Fibroblast of skin of scalp (primary cell): Measurements from ENCODE around the gene IGFBP4. TPM values are rescaled to one million over a fixed set of nuclear protein-coding genes. Genes with fewer than 3 reads are reported as not detected.
"Not testable (repeated sequence)": the region's sequence is repeated elsewhere in the genome, so short reads cannot be mapped to it uniquely, and the experiment has no call there.

Source experiments
- DNase-seq: peaks from one replicate; pipeline ENCODE4 v3.0.0-alpha.2; 2013
- polyA plus RNA-seq, 2 experiments: library from polyadenylated mRNA; unstranded; fragments of 120-200 nt; gene quantifications; one replicate each; pipeline ENCODE4 v1.2.1, GENCODE V29; 2013; ENCODE audit not compliant: insufficient read length in 2 of 2

Gene IGFBP4
- 839 TPM for polyA plus RNA-seq (2013, experiment 1 of 2; ENCODE audit: insufficient read length)
- polyA plus RNA-seq (2013, experiment 2 of 2; ENCODE audit: insufficient read length): 832 TPM

DNA sequence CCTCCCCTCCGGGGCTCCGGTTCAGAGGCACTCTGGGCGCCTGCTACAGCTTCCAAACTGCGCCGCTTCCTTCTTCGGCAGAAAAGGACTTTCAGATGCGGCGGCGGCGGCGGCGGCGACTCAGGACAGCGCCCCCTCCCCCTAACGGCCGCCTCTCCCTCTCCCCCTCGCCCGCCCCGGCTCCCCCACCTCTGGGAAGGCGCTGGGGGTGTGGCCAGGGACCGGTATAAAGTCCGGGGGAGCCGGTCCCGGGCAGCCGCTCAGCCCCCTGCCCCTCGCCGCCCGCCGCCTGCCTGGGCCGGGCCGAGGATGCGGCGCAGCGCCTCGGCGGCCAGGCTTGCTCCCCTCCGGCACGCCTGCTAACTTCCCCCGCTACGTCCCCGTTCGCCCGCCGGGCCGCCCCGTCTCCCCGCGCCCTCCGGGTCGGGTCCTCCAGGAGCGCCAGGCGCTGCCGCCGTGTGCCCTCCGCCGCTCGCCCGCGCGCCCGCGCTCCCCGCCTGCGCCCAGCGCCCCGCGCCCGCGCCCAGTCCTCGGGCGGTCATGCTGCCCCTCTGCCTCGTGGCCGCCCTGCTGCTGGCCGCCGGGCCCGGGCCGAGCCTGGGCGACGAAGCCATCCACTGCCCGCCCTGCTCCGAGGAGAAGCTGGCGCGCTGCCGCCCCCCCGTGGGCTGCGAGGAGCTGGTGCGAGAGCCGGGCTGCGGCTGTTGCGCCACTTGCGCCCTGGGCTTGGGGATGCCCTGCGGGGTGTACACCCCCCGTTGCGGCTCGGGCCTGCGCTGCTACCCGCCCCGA, at the start of gene IGFBP4:
IGFBP4 (plus strand) TSS at position 255 of the 792 bp plus-strand sequence; CDS start at position 541, 286 bp downstream.
- DNase-seq: peak; percentile 84

DNA sequence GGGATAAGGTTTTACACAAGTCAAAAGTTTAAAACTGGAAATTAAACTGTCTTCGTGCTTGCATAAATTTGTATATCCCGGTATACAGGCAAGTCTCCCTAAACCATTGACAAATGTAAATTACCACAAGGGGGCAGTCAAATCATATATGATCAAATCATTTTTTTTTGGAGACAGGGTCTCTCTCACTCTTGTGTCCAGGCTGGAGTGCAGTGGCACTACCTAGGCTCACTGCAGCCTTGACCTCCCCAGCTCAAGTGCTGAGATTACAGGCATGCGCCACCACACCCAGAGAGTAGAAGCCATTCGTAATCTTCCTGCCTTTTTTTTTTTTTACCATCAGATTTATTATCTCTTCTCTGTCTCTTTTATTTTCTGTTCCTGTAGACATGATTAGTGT, 44.1 kb upstream of the IGFBP4 start:
- peak; percentile 70 for DNase-seq

DNA sequence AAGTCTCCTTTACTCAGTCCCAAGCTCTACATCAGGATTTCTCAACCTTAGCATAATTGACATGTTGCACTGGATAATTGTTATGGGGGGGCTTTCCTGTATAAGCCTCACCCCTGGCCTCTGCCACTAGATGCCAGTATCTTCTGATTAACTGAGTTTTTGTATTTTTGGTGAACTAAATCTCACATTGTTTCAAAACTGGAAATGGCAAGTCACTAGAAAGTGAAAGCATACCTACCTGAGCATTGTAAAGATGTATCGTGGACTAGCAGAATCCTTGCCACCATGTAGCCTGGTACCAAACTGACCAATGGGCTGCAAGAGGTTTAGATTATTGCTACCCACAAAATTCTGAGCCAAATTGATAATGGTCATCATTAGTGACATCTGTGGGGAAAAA, 40.6 kb upstream of the IGFBP4 start:
- no peak for DNase-seq

DNA sequence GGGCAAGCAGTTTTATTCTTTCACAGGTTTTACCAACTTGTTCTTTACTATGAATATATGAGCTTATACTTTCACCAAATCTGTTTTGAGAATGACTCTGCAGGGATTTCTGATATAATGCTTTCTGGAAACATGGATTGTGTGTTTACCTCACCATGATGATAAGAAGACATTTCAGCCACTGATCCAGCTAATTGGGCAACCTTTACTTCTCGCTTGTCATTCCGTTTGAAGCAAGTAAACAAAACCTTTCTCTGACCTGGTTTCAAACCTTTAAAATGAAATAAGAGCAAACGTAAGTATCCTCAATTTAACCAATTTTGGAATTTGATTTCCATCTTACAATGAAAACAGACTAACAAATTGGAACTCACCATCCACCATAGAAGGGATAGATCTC, 39.2 kb upstream of the IGFBP4 start:
- DNase-seq: no peak

DNA sequence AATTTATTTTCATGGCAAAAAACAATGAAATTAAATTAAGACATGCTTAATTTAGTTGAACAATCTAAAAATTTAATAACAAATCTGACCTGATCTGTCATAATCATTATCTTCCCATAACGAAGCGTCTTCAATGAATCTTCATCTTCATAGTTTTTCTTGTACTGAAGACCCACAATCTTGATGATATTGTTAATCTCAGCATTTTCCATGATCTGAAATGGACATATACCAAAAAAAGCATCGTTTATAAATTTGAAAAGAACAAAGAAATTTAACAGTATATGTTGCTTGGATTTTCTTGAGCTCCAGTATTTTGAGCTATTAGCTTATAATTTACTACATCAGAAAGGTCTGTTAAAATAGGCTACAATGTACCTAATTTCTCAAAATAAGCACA, 35.8 kb upstream of the IGFBP4 start:
- no peak for DNase-seq

DNA sequence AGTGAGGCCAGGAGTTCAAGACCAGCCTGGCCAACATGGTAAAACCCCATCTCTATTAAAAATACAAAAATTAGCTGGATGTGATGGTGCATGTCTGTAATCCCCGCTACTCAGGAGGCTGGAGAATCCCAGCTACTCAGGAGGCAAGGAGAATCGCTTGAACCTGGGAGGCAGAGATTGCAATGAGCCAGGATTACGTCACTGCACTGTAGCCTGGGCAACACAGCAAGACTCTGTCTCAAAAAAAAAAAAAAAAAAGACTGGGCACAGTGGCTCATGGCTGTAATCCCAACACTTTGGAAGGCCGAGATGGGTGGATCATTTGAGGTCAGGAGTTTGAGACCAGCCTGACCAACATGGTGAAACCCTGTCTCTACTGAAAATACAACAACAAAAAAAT, 33.7 kb upstream of the IGFBP4 start:
- DNase-seq: not testable (repeated sequence)

DNA sequence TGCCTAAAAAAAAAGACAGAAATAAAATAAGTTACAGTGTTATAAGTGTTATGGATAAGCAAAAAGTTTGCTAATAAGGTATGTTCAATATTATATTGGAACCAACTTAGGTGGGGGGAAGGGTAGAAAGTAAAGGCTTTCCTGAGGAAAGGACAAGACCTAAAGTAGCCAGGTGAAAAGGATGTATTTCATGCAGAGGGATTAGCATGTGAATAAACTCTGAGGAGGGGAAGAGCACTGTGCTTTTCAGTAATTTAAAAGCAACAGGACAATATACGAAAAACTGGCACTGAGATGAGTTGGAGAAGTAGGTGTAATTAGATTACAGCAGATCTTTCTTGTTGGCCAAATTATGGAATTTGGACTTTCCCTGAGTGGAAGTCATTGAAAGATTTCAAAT, 33.2 kb upstream of the IGFBP4 start:
- DNase-seq: no peak

DNA sequence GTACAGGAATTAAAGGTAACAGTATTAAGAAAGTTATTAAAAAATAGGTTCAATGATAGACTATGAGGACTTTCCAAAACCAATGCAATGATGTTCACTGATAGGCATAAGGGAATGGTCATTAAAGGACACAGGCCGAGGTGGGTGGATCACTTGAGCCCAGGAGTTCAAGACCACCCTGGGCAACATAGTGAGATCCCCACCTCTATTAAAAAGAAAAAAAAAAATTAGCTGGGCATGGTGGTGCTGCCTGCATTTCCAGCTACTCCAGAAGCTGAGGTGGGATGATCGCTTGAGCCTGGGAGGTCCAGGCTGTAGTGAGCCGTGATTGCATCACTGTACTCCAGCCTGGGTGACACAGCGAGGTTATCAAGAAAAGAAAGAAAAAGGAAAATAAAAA, 31.4 kb upstream of the IGFBP4 start:
- DNase-seq: no peak

DNA sequence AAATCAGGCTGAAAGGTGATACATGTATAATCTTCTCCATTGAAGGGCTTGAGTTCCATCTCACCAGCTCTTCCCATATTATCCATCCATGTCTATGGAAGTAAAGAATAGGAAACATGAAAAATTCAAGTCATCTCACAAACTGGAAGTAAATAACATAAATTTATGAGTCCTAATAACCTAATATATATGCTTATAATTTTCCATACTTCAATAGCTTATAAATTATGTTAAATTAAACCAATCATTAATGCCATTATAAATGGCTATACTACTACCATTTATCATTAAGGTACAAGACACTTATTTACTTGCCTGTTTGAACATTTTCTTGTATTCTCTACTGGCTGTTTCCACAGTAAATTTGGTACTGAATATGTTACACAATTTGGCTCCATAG, 30.4 kb upstream of the IGFBP4 start:
- DNase-seq: no peak

DNA sequence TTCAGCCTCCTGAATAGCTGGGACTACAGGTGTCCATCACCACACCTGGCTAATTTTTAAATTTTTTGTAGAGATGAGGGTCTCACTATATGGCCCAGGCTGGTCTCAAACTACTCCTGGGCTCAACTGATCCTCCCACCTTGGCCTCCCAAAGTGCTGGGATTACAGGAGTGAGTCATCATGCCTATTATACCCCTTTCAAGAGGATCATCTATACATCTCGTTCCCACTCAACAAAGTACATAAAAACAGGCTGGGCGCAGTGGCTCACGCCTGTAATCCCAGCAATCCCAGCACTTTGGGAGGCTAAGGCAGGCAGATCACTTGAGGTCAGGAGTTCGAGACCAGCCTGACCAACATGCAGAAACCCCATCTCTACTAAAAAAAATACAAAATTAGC, 28.9 kb upstream of the IGFBP4 start:
- DNase-seq: not testable (repeated sequence)

DNA sequence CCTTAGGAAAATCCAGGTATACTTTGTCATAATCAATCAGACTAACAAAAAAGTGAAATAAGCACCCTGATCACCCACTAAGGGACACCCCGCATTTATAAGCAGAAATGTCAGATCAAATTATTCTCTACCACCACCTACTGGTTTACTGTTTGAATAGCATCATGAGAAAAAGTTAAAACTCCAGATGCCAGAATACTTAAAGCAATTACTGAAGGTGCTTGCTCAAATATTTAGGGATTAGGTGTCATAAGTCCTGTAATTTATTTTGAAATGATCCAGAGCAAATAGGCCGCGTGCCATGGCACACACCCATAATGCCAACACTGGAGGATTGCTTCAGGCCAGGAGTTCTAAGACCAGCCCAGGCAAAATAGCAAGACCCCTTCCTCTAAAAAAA, 27.9 kb upstream of the IGFBP4 start:
- peak; percentile 46 for DNase-seq

DNA sequence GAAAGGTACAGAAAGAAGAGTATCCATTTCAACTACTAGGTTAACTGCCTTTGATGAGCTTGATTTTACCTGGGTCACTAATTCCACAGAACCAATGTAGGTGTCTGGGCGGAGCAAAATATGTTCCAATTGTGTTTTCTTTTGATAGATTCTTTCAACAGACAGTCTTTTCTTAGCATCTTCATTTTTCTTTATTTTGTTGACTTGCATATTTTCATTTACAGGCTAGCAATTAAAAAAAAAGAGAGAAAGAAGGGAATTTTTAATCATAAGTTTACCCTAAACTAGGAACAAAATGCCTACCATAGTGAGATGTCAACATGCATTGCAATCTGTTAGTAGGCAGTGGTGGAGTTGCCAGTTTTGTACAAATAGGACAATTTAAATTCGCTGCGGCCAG, 26.6 kb upstream of the IGFBP4 start:
- no peak for DNase-seq

DNA sequence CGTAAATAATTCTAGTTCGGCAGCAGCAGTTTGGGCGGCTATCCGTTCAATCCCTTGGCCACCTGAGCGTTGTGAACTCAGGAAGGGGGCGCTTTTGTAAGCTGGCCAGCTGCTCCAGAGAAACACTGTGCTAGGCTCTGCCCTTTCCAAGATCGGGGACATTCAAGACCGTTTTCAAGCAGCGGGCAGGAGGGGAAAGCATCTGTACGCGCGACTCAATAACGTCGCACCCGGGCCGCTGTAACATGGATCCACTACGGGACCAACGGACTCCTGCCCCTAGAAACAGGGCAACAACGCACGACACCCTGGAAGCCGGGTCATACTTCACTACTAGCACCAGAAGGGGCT, 26.0 kb upstream of the IGFBP4 start:
- DNase-seq: peak; percentile 12

DNA sequence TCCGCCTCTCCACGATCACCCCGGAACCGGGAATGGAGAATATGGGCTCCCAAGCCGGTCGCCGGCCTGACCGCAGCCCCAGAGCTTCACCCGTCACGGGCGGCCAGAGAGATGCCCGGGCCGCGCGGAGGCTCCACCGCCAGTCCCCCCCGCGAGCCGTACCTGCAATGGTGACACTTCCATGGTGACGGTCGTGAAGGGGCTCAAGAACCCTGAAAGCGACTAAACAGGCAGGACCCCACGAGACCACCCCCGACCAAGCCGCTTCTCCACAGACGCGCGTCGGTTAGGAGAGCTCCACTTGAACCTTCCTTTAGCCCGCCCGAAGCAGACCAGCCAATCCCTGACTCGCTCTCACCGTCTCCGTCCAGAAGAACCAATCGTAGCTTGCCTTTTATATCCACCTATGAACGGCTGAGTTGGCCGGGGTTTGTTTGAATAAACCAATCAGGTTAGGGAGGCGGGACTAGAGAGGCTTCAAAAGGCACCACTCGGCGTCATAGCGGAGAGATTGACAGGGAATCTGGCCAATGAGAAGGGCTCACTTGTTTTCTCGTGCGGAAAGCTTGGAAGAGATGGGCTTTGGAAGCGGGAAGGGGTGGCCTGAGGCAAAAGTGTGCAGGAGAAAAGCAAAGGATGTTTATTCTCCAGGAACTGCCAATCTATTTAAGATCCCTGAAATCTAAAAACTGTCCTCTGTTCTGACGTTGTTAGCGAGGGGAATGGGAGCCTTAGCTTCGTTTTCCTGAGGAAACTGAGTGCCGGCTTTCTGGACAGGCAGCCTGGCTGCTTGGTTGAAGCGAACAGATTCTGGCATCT, 25.4 kb upstream of the IGFBP4 start, which contains the start of gene TOP2A:
TOP2A (minus strand) TSS at position 288 of the 819 bp plus-strand sequence; CDS start at position 183, 105 bp downstream.
- peak; percentile 100 for DNase-seq

DNA sequence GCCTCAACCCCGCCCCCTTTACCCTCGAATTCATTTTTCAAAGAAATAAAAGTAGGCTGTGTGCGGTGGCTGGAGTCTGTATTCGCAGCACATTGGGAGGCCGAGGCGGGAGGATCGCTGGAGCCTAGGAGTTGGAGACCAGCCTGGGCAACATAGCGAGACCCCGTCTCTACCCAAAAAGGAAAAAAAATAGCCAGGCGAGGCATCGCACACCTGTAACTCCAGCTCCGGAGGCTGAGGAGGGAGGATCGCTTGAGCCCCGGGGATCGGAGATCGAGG, 24.9 kb upstream of the IGFBP4 start:
- no peak for DNase-seq

DNA sequence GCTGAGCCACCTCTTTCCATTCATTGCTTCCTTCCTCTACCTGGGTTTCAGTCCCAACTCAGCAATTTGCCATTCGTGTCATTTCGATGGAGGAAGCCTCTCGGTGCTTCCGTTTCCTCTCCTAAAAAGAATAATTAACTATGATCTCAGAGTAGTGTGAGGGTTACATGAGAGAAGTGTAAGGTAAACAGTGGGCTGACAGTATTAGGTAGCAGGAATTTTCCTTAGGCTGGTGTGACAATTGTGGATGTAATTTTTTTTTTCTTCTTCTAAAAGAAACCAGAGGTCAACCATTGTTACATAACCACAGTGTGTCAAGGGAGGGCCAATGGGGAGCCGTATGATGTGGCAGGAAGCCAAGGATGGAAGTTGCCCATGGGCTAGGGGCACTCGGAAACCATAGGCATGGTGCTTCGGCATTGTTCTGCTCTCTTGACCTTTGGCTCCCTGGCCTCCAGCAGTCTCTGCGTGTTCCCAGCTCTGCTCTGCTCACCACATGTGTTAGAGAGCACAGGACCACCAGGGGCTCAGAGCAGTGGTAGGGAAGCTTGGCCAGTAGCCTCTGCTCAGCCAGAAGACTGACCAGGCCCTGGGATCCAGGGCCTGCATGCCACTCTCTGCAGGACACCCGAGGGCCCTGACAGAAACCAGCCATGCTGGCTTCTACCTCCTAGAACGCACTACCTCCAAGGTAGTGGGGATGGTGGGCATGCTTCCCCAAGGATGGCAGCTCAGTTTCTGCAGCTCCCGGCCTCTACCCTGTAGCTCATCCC, 23.5 kb upstream of the IGFBP4 start:
- no peak for DNase-seq

DNA sequence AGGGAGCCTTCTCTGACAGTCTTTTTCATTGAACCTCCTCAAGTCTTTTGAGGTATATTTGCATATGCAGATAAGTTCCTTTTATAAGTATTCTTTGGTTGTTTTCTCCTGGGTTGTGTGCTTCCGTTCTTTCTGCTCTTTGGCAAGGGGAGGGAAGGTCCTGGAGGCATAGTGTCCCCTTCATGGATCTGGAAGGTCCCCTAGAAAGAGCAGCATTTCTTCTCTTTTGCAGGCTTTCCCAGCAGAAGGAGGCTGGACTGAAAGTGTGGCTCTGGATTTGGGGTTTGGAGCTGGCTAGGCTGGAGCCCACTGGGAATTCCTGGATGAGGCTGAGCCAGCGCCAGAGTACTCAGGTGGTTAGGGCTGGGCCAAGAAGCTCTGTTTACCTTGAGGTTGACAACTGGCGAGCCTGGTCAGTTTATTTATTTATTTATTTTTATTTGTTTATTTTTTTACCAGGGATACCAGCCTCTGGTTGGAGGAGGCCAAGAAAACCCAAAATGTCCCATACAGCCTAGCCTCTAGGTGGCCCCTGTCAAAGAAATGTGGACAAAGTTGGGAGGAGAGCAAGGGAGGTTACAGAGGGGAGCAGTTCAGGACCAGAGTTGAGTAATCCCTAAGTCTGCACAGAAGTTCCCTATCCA, 20.1 kb upstream of the IGFBP4 start:
- no peak for DNase-seq

DNA sequence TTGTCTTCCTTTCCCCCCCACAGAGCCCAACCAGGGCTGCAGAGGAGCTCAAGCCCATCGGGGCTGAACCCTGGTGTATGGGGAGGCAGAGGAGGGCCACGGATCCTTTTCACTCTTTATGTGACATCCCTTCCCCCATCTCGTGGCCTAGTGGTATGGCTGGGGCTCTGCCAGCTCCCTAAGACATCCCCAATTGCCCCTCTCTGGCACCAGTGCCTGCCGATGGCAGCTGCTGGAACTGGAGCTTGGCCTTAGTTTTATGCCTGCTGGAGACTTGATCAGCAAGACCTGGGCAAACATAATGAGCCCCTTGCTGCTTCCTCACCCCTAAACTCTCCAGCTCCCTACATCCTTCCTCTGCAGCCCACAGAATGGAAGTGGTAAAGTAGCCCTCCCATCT, 17.5 kb upstream of the IGFBP4 start:
- DNase-seq: no peak

DNA sequence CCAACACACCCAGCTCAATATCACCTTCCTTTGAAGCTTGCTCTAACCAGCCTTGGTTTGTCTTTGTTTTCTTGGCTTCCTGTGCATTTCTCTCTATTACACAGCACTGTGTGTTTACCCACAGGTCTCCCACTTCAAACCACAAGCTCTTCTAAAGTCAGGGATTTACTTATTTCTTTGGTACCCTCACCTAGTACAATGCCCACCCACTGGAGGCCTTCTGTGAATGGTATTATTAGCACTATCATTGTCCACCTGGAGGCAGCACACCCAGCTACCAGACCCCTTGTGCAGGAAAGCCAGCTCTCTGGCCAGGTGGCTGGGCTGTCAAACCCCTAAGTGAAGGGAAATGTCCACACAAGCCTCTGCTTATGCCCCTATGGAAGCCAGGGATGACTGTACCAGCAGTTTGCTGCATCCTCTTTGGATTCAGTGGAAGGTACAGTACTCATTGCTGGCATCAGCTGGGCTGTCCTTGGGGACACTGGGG, 16.2 kb upstream of the IGFBP4 start:
- no peak for DNase-seq

DNA sequence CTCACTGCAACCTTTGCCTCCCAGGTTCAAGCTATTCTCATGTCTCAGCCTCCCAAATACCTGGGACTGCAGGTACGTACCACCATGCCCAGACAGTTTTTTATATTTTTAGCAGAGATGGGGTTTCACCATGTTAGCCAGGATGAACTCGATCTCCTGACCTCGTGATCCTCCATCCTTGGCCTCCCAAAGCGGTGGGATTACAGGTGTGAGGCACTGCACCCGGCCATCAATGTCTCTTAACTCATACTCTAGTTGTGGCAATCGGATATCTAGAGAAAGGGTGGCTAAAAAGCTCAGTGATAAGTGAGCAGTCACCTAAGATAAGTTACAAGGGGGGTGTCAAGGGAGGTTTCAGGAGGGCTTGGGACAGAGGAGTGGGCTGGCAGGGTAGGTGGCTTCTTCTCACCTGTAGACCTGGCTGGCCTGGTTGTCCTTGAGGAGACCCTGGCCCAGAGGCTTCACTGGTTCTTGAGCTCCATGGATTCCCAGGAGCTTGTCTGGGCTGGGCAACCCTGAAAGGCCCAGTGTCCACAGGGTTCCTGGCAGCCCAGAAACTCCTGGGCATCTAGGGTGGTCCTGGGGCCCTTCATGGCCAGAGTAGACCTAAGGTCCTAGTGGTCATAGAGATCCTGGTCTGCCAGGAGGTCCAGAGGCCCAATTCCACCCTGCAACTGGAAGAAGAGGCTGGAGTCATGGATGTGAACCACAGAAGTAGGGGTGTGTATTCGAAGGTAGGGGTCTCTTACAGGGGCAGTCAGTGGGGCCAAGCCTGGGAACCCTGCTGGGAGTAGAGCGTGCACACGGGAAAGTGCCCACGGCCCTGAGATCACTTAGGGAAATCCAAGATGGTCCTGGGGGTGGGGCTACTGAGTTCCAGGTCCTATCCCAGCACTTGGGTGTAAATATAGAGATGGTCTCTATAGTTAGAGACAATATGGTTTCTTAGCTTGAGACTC, 12.7 kb upstream of the IGFBP4 start:
- DNase-seq: no peak

DNA sequence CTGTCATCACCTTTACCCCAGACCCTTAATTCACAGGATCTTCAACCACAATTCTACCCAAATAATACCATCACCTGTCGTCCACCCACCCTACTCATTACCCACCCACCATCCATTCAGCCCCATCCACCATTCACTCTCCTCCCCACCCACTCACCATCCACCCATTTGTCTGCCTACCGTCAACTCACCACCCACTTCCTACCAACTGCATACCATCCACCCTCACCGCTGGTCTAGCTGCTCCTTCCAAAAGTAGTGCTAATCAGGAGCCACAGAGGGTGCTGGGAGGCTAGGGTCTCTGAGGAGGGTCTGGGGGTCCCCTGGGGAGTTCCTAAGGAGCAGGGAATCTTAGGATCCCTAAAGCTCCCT, 12.0 kb upstream of the IGFBP4 start:
- no peak for DNase-seq
